ENCODE data around the gene C11orf91.

GRCh38 chr11:33733980-33734379 is 33.4 kb upstream of the C11orf91 start:
- no peak for TF ChIP-seq ARNT (IDR thresholded peaks at IDR 0.05)
- no peak for TF ChIP-seq NFRKB (IDR thresholded peaks at IDR 0.05)
- no peak for TF ChIP-seq BHLHE40 (IDR thresholded peaks at IDR 0.05; ENCODE audit: borderline replicate concordance)
- no peak for TF ChIP-seq FOXA1 (IDR thresholded peaks at IDR 0.05)
- no peak for TF ChIP-seq SP1 (IDR thresholded peaks at IDR 0.05)
